Kidney tubule cell (primary cell): ENCODE data around the gene PCSK7.

Experiments used
- DNase-seq: peaks from one replicate; pipeline ENCODE4 v3.0.0-alpha.2; 2018; ENCODE audit warnings: low spot score

The PCSK7 gene

GRCh38 chr11:117181586-117182550, 50.0 kb downstream of the PCSK7 start:
- DNase-seq, result no peak

GRCh38 chr11:117180661-117181585, 51.0 kb downstream of the PCSK7 start:
- peak; percentile 30 for DNase-seq

- DNase-seq, result no peak
Measured at GRCh38 chr11:117180020-117180419, 51.9 kb downstream of the PCSK7 start.

GRCh38 chr11:117179048-117179999, 52.5 kb downstream of the PCSK7 start:
- peak; percentile 26 for DNase-seq

GRCh38 chr11:117178210-117179034, 53.5 kb downstream of the PCSK7 start, which contains the start of gene SIDT2:
SIDT2 (plus strand) TSS chr11:117178743; CDS start chr11:117179264, 521 bp downstream.
- DNase-seq, result peak; percentile 90

GRCh38 chr11:117177534-117178209, 54.2 kb downstream of the PCSK7 start:
- DNase-seq, result no peak

GRCh38 chr11:117176186-117176585, 55.7 kb downstream of the PCSK7 start:
- DNase-seq, result no peak

- DNase-seq, result no peak
Measured at GRCh38 chr11:117175781-117176180, 56.1 kb downstream of the PCSK7 start.

- DNase-seq, result no peak
Measured at GRCh38 chr11:117175104-117175503, 56.8 kb downstream of the PCSK7 start.

- DNase-seq, result peak; percentile 24
Measured at GRCh38 chr11:117172724-117173421, 59.0 kb downstream of the PCSK7 start.

GRCh38 chr11:117171404-117172061, 60.3 kb downstream of the PCSK7 start:
- no peak for DNase-seq

- DNase-seq, result no peak
Measured at GRCh38 chr11:117171007-117171403, 60.9 kb downstream of the PCSK7 start.

- no peak for DNase-seq
Measured at GRCh38 chr11:117170210-117170609, 61.7 kb downstream of the PCSK7 start.

GRCh38 chr11:117169736-117170135, 62.1 kb downstream of the PCSK7 start:
- no peak for DNase-seq

- no peak for DNase-seq
Measured at GRCh38 chr11:117166491-117166890, 65.4 kb downstream of the PCSK7 start.

GRCh38 chr11:117160826-117161225, 71.0 kb downstream of the PCSK7 start:
- DNase-seq, result no peak

GRCh38 chr11:117159892-117160291, 72.0 kb downstream of the PCSK7 start:
- no peak for DNase-seq

- DNase-seq, result no peak
Measured at GRCh38 chr11:117157507-117157906, 74.4 kb downstream of the PCSK7 start.

GRCh38 chr11:117154468-117154867, 77.4 kb downstream of the PCSK7 start:
- no peak for DNase-seq
